CD14-positive monocyte (primary cell): Measurements from ENCODE around the gene LCP1. TPM values are rescaled to one million over a fixed set of nuclear protein-coding genes. Genes with fewer than 3 reads are reported as not detected.
A peak's percentile ranks its signal among the peaks of the same experiment; 100 is the strongest.

Experiments
- DNase-seq, 3 donors: peaks; one replicate each; pipeline ENCODE4 v3.0.0-alpha.2; 2011 to 2022
- H2AFZ ChIP-seq: 2 replicates; pipeline ENCODE4 v1.6.0; 2012; ENCODE audit warnings: mild to moderate bottlenecking, low read depth, low read length, inconsistent platforms; ENCODE audit not compliant: insufficient read depth, poor library complexity, severe bottlenecking
- H3K27ac ChIP-seq, 2 donors: 1 replicate in 1 of 2; 2 replicates in 1 of 2; pipeline ENCODE4 v1.5.1; 2012 to 2013; ENCODE audit warnings: low read length in 2 of 2, control low read depth in 1 of 2, inconsistent platforms in 1 of 2, low read depth in 1 of 2, mild to moderate bottlenecking in 1 of 2
- H3K27me3 ChIP-seq, 2 donors: one replicate each; pipeline versions ENCODE4 v1.6.0 to v1.6.1; 2011 to 2013; ENCODE audit warnings: low read length in 2 of 2; ENCODE audit not compliant: control insufficient read depth in 2 of 2, insufficient read depth in 2 of 2
- H3K36me3 ChIP-seq, 2 donors: replicated peaks in 1 of 2; 1 replicate in 1 of 2; 2 replicates in 1 of 2; pipeline versions ENCODE4 v1.5.1 to v1.6.1; 2012 to 2013; ENCODE audit warnings: low read length in 2 of 2, control low read depth in 1 of 2, inconsistent platforms in 1 of 2, mild to moderate bottlenecking in 1 of 2; ENCODE audit not compliant: insufficient read depth in 2 of 2, control insufficient read depth in 1 of 2
- H3K4me1 ChIP-seq, 2 donors: 1 replicate in 1 of 2; 2 replicates in 1 of 2; pipeline versions ENCODE4 v1.5.1 to v1.6.1; 2012 to 2013; ENCODE audit warnings: low read length in 2 of 2, control low read depth in 1 of 2, inconsistent platforms in 1 of 2, mild to moderate bottlenecking in 1 of 2, moderate library complexity in 1 of 2; ENCODE audit not compliant: insufficient read depth in 2 of 2, control insufficient read depth in 1 of 2
- H3K4me2 ChIP-seq: replicated peaks from 2 replicates; pipeline ENCODE3; 2012; ENCODE audit warnings: low read length, moderate library complexity, mild to moderate bottlenecking; ENCODE audit not compliant: poor library complexity, severe bottlenecking; ENCODE audit errors: extremely low read depth
- H3K4me3 ChIP-seq, 3 experiments: fragments of 200-600 bp in 1 of 3; sonication (generic) in 1 of 3; replicated peaks in 1 of 3; 1 replicate in 2 of 3; 2 replicates in 1 of 3; pipeline ENCODE4 v1.5.1; 2011 to 2013; ENCODE audit warnings: low read length in 3 of 3, mild to moderate bottlenecking in 3 of 3, control low read depth in 2 of 3, low read depth in 2 of 3, inconsistent platforms in 1 of 3, moderate library complexity in 1 of 3
- H3K79me2 ChIP-seq: 2 replicates; pipeline ENCODE4 v1.6.0; 2012; ENCODE audit warnings: mild to moderate bottlenecking, control low read depth, inconsistent platforms, low read length, moderate library complexity; ENCODE audit not compliant: insufficient read depth
- H3K9ac ChIP-seq: 2 replicates; pipeline ENCODE4 v1.6.0; 2017; ENCODE audit warnings: low read length, mild to moderate bottlenecking; ENCODE audit not compliant: insufficient read depth, poor library complexity, severe bottlenecking
- H3K9me3 ChIP-seq, 2 donors: replicated peaks in 1 of 2; 1 replicate in 1 of 2; 2 replicates in 1 of 2; pipeline versions ENCODE4 v1.5.1 to v1.6.1; 2012 to 2013; ENCODE audit warnings: low read length in 2 of 2, control low read depth in 1 of 2; ENCODE audit not compliant: control insufficient read depth in 1 of 2, insufficient read depth in 1 of 2
- H4K20me1 ChIP-seq: 2 replicates; pipeline ENCODE4 v1.6.0; 2012; ENCODE audit warnings: mild to moderate bottlenecking, low read length, control low read depth, moderate library complexity; ENCODE audit not compliant: insufficient read depth
- H3K27ac Mint-ChIP-seq, 7 donors: one replicate each; pipeline ENCODE4 v1.8.0; 2020; ENCODE audit warnings: mild to moderate bottlenecking in 7 of 7, mixed read lengths in 7 of 7, moderate library complexity in 6 of 7, inconsistent platforms in 2 of 7
- H3K27me3 Mint-ChIP-seq, 3 donors: one replicate each; pipeline ENCODE4 v1.8.0; 2021 to 2022; ENCODE audit warnings: low read depth in 3 of 3, mild to moderate bottlenecking in 3 of 3, mixed read lengths in 3 of 3, moderate library complexity in 3 of 3, inconsistent platforms in 1 of 3
- H3K36me3 Mint-ChIP-seq, 2 donors: one replicate each; pipeline ENCODE4 v1.8.0; 2020; ENCODE audit warnings: mixed read lengths in 2 of 2, inconsistent platforms in 1 of 2, mild to moderate bottlenecking in 1 of 2
- H3K4me1 Mint-ChIP-seq: one replicate; pipeline ENCODE4 v1.8.0; 2020; ENCODE audit warnings: mild to moderate bottlenecking, mixed read lengths
- H3K4me3 Mint-ChIP-seq, 2 donors: one replicate each; pipeline ENCODE4 v1.8.0; 2020; ENCODE audit warnings: mild to moderate bottlenecking in 2 of 2, mixed read lengths in 2 of 2, moderate library complexity in 1 of 2
- H3K9me3 Mint-ChIP-seq, 7 donors: one replicate each; pipeline ENCODE4 v1.8.0; 2020 to 2022; ENCODE audit warnings: mixed read lengths in 7 of 7, mild to moderate bottlenecking in 6 of 7, moderate library complexity in 6 of 7, inconsistent platforms in 2 of 7
- WGBS: methylation state at CpG from one replicate; pipeline ENCODE4 v1.1.5; 2013; ENCODE audit warnings: missing lambda C conversion rate; ENCODE audit not compliant: insufficient coverage; 5-methylcytosine and 5-hydroxymethylcytosine counted together
- intact Hi-C, 2 donors: fragments of 100-400 bp; cut with micrococcal nuclease; formaldehyde crosslinking; loops; one replicate each; pipeline versions ENCODE4 v1.15.0 to v1.15.1; 2023
- polyA plus RNA-seq, 3 donors: library from polyadenylated mRNA; depleted of rRNA in 1 of 3; unstranded in 2 of 3; stranded (reverse) in 1 of 3; fragments of 300-500 nt in 2 of 3; fragments of >200 nt in 1 of 3; fragmentation: Illumina TruSeq in 2 of 3; gene quantifications; 1 replicate in 2 of 3; 2 replicates in 1 of 3; pipeline ENCODE4 v1.2.3, GENCODE V29; 2012 to 2021
- TF ChIP-seq, protein P1 (sequence below): fragments of 200-600 bp; IDR thresholded peaks from one replicate; pipeline ENCODE4 v1.8.0; 2022; ENCODE audit warnings: antibody characterized with exemption, mild to moderate bottlenecking

LCP1 gene
- polyA plus RNA-seq, 3 donors = 653 to 2,003 (median 1,636) TPM

GRCh38 chr13:46124531-46124966, 57.4 kb downstream of the LCP1 start:
- peaks cover 35 to 38% of the 10 kb centered on the region in 2 donors for H3K36me3 ChIP-seq
- H4K20me1 ChIP-seq = peaks cover 55% of the 10 kb centered on the region
- H3K9me3 Mint-ChIP-seq = no peaks in the 10 kb centered on the region
- H3K36me3 Mint-ChIP-seq = peaks cover 37 to 39% of the 10 kb centered on the region in 2 donors
- no peak overlapping the region for H3K9ac ChIP-seq
- H3K27ac ChIP-seq = peak overlapping the region; percentile 16 to 62
- no peak overlapping the region for H3K4me3 ChIP-seq
- DNase-seq = peak; percentile 43 to 68 (median 61)
- peaks cover 21 to 27% of the 10 kb centered on the region in 2 donors for H3K4me1 ChIP-seq
- H3K27me3 Mint-ChIP-seq = peaks cover 1 to 3% (median 1%) of the 10 kb centered on the region in 3 donors
- H3K4me2 ChIP-seq = peak overlapping the region; percentile 23
- H2AFZ ChIP-seq = no peak overlapping the region
- peak overlapping the region; percentile 61 to 83 (median 78) for H3K27ac Mint-ChIP-seq
- TF ChIP-seq, protein P1, sequence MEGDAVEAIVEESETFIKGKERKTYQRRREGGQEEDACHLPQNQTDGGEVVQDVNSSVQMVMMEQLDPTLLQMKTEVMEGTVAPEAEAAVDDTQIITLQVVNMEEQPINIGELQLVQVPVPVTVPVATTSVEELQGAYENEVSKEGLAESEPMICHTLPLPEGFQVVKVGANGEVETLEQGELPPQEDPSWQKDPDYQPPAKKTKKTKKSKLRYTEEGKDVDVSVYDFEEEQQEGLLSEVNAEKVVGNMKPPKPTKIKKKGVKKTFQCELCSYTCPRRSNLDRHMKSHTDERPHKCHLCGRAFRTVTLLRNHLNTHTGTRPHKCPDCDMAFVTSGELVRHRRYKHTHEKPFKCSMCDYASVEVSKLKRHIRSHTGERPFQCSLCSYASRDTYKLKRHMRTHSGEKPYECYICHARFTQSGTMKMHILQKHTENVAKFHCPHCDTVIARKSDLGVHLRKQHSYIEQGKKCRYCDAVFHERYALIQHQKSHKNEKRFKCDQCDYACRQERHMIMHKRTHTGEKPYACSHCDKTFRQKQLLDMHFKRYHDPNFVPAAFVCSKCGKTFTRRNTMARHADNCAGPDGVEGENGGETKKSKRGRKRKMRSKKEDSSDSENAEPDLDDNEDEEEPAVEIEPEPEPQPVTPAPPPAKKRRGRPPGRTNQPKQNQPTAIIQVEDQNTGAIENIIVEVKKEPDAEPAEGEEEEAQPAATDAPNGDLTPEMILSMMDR = no peak
- H3K9me3 ChIP-seq = no peaks in the 10 kb centered on the region
- intact Hi-C loops = loop anchor here (10.0 kb wide), 2 partner anchors 70 to 320 kb away; partner anchors contain the start of gene ZC3H13 (in 1 of the 2)
- H3K4me3 Mint-ChIP-seq = peak overlapping the region; percentile 25 to 71
- WGBS = 0% methylated on average over 3 of the region's 10 CpGs
- H3K4me1 Mint-ChIP-seq = peaks cover 35% of the 10 kb centered on the region
- no peaks in the 10 kb centered on the region for H3K27me3 ChIP-seq
- no peaks in the 10 kb centered on the region for H3K79me2 ChIP-seq

- H3K36me3 ChIP-seq = peaks cover 13 to 15% of the 10 kb centered on the region in 2 donors
- H3K27me3 ChIP-seq = no peaks in the 10 kb centered on the region
- no peak overlapping the region for H3K27ac ChIP-seq
- TF ChIP-seq, protein P1 = no peak
- no peaks in the 10 kb centered on the region for H3K79me2 ChIP-seq
- peaks cover 21 to 23% of the 10 kb centered on the region in 2 donors for H3K4me1 ChIP-seq
- WGBS = 97% methylated on average over 5 of the region's 7 CpGs
- no peak overlapping the region for H3K4me3 ChIP-seq
- H3K9me3 ChIP-seq = no peaks in the 10 kb centered on the region
- H3K4me2 ChIP-seq = no peak overlapping the region
- peaks cover 32% of the 10 kb centered on the region for H3K4me1 Mint-ChIP-seq
- peaks cover 32% of the 10 kb centered on the region for H4K20me1 ChIP-seq
- no peak overlapping the region for H3K4me3 Mint-ChIP-seq
- peaks cover 1 to 3% (median 2%) of the 10 kb centered on the region in 3 donors for H3K27me3 Mint-ChIP-seq
- H3K27ac Mint-ChIP-seq = no peak overlapping the region
- H3K36me3 Mint-ChIP-seq = peaks cover 17% of the 10 kb centered on the region in 2 donors
- H3K9me3 Mint-ChIP-seq = no peaks in the 10 kb centered on the region
- H2AFZ ChIP-seq = no peak overlapping the region
- no peak overlapping the region for H3K9ac ChIP-seq
- DNase-seq = no peak
- intact Hi-C loops = loop anchor here (10.0 kb wide), 2 partner anchors 68 to 318 kb away; partner anchors contain the start of gene ZC3H13 (in 1 of the 2)
Measured at GRCh38 chr13:46122304-46122703, 59.7 kb downstream of the LCP1 start.
